DMS153 treated with DMSO at 0.1 percent for 48 hours (cell line): Measurements from ENCODE around the gene KXD1.
"Not testable (repeated sequence)": the region's sequence is repeated elsewhere in the genome, so short reads cannot be mapped to it uniquely, and the experiment has no call there.

Experiments used
- DNase-seq: peaks from one replicate; lab custom pipeline; 2025; ENCODE audit not compliant: unreplicated experiment; lab: John Stamatoyannopoulos, UW

The KXD1 gene, protein sequence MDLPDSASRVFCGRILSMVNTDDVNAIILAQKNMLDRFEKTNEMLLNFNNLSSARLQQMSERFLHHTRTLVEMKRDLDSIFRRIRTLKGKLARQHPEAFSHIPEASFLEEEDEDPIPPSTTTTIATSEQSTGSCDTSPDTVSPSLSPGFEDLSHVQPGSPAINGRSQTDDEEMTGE

DNA sequence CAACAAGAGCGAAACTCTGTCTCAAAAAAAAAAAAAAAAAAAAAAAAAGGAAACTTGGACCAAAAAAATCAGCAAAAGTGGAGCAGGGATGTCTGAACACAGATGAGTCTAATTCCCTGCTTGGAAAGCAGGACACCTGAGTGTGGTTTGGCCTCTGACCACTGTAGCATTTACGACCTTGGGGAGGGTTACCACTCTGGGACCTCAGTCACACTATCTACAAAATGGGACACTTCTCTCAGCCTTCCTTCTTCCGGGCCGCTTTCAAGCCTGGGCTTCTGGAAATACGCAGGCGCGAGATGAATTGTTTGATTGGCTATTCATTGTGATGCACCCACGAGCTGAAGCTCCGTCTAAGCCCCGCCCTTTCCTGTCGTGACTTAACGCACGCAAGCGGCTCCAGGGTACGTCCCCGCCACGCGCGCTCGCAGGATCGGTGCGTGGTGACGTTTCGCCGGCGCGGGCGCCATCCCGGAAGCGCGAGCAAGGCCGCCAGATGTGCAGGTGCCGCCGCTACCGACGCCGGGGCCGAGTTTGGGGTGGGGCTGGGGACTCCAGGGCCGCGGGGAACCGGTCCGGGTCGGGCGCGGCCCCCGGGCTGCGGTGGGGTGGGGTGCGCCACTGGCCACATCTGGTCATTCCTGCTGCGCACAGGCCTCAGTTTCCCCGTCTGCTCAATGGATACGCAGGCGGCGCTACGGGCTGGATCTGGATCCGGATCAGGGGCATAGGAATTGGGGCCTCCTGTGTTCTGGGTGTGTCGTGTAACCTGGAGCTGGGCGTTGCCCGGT is at the start of gene KXD1:
KXD1 (plus strand) TSS at position 460 of the 791 bp plus-strand sequence. CDS start 4,187 bp downstream, outside the sequence.
- peak; percentile 87 for DNase-seq

DNA sequence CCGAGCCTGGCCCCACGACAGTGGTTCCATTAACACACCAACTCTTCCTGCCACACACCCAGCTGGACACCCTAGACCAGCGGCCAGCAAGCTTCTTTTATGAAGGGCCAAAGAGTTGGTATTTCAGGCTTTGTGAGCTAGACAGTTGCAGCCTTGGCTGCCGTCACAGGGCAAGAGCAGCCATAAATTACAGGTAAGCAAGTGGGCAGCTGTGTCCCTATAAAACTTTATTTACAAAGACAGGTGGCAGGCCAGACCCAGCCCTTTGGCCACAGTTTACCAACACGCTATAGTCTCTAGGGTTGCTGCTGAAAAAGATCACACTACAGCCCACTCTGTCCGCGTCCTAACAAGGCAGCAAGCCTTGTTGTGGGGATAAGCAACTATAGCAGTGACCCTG is 49.1 kb upstream of the KXD1 start:
- no peak for DNase-seq

DNA sequence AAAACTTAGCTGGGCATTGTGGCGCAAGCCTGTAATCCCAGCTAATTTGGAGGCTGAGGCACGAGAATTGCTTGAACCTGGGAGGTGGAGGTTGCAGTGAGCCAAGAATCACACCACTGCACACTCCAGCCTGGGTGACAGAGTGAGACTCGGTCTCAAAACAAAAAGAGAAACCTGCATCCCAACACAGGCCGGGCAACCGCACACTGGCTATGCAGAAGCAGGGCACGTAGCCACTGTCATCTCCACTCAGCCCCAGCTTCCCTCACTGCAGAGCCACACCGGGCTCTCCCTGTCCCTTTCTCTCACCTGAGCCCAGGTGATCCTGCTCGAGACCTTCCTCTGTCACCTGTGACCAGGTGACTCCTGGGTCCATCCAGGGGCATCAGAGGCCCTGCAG is 47.5 kb upstream of the KXD1 start:
- no peak for DNase-seq

DNA sequence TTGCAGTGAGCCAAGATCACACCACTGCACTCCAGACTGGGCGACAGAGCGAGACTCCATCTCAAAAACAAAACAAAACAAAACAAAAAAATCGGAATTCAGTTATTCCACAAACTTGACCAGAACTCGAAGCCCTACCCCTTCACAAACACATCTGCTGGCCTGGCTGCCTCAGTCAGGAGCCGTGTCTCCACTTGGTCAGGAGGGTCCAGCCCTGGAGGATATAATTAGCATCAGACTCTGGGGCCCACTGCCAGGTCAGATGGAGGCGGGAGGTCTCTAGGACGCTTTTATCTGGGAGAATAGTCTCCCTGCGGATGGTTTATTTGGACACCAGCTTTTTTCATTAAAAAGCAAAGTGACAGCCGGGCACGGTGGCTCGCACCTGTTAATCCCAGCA is 43.8 kb upstream of the KXD1 start:
- no peak for DNase-seq

DNA sequence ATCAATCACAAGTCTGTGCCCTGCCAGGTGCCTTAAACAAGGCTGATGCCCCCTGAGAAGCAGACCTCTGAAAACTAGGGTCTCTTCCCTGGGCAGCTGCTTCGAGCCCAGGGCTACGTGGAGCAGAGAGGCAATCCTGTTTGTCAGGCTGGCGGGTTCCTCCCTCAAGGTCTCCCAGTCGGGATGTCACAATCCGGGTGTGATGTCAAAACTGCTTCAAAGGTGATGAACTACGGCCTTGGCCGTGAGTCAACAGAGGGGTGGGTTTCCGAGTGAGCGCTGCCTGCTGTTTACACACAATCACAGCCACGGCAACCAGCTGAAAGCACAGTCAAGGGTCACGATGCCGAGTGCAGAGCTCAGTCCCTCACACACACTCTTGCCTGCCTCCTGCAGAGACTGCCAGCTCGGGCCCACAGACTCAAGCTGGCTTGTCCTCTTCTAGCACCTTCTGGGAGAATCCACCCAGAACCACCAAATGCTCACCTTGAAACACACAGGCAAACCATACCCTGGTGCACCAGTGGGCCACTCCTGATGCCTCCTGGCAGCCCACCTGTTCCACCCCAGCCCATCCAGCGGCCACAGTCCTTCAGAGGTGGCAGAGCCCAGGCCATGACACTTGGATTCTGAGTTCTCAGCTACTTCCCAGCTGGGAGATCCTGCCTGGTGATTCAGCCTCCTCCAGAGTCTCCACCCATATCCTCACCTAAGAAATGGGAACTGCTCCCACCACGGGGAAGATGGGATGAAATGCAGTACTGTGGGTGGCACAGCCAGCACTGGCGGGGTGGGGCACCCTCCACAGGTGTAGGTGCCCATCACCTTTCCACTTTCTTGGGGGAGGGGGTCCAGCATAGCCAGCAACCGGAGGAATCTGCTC is 42.6 kb upstream of the KXD1 start:
- DNase-seq: peak; percentile 25

DNA sequence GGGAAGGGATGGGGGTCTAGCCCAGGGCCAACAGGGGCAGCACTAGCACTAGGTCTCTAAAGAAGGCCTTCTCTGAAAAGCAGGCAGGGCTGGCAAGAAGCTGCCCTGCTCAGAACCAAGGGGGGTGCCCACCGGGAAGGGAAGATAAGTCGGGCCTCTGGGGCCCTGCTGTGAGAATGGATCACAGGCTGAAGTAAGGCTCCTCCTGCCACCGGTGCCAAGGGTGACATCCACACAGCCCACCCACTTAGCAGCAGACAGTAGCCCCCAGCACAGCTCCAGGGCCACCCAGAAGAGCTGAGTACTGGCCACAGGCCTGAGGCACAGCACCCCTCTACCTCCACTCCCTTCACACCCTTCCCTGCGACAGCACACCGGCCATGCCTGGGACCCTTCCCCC is 41.7 kb upstream of the KXD1 start:
- DNase-seq: no peak

DNA sequence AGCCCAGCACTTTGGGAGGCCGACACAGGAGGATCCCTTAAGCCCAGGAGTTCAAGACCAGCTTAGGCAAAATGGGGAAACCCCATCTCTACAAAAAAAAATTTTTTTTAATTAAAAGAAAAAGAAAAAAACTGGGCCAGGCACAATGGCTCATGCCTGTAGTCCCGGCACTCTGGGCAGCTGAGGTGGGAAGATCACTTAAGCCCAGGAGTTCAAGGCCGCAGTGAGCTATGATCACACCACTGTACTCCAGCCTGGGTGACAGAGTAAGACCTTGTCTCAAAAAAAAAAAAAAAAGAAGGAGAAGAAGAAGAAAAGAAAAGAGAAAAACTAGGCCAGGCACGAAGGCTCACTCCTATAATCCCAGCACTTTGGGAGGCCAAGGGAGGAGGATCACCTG is 40.1 kb upstream of the KXD1 start:
- no peak for DNase-seq

DNA sequence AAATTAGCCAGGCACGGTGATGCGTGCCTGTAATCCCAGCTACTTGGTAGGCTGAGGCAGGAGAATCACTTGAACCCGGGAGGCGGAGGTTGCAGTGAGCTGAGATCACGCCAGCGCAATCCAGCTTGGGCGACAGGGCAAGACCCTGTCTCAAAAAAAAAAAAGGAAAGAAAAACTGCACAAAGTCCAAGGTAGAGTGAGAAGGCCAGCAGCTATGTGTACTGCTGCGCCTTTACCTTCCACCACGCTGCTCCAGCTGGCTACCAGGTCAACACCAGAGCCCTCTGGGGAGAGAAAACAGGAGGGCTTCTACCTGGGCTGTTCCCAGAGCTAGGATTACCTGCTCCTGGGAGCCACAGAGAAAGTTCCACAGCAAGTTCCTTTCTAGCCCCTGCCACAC is 39.0 kb upstream of the KXD1 start:
- DNase-seq: no peak

DNA sequence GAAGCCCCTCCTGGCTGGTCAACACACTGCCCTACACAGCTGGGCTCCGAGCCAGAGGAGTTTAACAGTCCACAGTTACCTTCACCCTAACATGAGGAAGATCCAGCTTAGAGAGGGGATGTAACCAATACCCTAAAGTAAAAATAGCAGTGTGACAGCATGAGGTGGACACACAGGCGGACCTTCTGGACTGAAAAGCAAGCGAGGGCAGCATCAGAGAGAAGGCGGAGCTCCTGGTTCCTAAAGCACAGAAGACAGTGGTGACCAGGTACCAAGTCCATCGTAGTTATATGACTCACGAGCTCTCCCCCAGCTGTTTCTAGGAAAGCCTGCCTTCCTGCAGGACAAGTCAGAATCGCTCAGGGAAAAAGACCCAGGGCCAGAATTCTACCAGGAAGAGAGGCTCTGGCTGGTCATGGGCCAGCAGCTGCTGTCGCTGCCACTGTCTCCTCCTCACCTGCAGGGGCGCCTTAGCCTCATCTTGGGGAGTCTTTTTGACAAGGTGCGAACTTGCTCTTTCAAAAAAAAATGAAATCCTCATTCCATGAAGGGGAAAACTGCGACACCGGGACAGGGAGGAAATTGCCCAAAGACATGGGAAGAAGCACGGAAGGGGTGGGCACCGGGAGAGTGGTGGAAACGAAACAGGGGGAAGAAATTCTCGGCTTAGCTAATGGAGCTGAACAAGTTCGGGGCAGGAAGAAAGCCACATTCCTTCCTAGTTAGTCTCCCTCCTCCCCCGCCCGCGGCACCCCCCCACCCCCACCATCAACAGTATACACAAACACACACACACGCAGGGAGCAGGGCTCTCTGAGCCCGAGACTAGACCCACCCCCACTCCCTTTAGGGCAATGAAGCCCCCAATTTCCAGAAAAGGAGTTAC is 37.5 kb upstream of the KXD1 start:
- DNase-seq: peak; percentile 39

DNA sequence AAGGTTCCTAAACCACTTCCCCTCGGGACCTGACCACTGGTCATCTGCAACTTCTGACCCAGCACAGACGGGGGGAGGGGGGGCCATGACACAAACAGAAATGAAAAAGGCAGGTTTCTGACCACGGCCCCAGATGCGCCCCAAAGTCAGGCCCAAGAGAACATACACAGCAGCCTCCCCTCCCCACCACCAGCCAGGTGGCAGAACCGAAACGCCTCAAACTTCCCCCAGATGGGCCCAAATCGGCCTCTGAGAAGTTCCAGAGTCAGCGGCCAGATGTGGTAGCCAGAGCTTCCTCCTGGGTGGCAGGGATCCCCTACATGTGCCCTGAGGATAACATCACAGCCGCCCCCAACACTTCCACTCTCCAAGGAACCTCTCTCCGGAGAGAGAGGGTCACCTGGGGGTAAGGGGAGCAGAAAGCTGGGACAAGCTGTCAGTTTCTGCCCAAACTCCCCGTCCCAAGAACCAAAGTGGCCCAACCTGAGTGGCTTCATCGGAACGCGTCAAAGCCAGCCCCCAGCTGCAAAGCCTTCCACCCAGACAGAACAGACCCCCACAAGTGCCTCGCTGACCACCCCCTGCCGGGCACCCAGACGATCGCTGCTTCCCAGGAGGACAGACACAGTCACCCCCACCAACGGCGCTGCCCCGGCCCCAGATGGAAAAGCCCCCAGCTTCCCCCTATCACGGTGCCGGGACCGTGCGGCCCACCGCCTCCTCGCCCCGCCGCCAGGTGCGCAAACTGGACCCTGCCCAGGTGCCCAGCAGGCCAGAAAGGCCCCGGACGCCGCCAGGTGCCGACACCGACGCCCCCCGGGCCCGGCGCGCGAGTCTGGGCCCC is 36.6 kb upstream of the KXD1 start:
- no peak for DNase-seq

DNA sequence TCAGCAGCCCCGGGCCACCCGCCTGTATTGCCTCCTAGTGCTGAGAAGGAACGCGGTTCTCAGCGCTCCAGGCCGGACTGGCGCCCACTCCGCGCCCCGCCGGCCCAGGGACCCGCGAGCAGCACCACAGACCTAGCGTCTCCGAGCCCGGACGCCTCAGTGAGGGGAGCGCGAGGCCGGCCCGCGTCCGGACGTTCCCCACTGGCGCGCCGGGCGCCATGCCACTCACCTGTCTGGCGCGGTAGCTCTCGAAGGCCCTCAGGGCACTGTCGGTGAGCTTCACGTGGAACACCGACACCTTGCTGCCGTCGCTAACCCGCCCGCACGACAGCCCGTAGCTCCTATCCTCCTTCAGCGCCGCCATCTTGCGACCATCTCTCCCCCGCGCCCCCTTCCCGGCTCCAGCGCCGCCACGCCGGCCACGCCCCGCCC is 36.0 kb upstream of the KXD1 start, which contains the start of gene ELL:
ELL (minus strand) TSS at position 379 of the 432 bp plus-strand sequence; CDS start at position 364, 15 bp downstream.
- DNase-seq: no peak

DNA sequence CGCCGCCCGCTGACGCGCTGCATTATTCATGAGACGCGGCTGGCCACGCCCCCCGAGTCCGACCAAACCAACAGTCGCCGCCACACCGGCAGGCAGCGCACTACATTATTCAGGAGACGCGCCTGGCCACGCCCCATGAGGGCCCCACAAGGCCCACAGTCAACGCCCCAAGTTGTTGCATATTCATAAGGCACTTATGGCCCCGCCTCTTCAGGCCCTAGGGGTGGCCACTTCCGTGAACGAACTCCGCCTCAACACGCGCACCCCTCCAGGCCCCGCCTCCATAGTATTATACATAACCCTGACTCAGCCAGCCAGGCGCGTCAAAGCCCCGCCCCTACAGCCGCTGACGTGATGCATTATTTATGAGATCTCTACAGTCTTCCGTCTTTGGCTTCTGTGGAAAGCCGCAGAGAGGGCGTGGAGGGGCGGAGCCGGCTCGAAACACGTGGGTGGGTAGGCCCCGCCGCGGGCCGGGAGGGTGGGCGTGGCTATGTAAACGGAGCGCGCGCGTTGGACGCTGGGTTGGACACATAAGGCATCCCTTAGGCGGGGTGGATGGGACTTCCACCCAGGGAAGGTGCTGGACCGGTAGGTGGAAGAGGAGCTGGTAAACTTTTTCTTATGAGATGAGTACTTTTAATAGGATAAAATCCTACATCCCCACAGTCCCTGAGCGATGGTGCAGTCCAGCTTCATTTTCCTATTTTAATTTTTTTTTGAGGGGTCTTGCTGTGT is 35.4 kb upstream of the KXD1 start:
- DNase-seq: peak; percentile 98

DNA sequence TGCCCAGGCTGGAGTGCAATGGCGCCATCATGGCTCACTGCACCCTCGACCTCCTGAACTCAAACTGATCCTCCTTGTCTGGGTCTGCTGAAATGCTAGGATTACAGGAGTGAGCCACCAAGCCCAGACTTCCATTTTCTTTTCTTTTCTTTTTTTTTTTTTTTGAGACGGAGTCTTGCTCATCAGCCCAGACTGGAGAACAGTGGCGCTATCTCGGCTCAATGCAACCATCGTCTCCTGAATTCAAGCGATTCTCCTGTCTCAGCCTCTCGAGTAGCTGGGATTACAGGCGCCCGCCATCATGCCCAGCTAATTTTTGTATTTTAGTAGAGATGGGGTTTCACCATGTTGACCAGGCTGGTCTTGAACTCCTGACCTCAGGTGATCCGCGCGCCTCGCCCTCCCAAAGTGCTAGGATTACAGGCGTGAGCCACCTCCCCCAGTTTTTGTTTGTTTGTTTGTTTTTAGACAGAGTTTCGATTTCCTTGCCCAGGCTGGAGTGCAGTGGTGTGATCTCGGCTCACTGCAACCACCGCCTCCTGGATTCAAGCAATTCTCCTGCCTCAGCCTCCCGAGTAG is 34.7 kb upstream of the KXD1 start:
- DNase-seq: not testable (repeated sequence)

DNA sequence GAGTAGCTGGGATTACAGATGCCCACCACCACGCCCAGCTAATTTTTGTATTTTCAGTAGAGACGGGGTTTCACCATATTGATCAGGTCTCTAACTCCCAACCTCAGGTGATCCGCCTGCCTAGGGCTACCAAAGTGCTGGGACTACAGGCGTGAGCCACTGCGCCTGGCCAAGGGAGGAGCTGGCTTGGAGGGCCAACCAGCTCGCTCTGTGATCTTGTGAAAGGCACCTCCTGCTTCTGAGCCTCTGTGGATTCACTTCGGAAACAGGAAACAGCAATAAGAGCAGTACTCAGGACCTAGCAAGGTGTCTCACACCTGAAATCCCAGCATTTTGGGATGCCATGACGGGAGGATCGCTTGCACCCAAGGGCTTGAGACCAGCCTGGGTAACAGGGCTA is 33.8 kb upstream of the KXD1 start:
- DNase-seq: no peak

DNA sequence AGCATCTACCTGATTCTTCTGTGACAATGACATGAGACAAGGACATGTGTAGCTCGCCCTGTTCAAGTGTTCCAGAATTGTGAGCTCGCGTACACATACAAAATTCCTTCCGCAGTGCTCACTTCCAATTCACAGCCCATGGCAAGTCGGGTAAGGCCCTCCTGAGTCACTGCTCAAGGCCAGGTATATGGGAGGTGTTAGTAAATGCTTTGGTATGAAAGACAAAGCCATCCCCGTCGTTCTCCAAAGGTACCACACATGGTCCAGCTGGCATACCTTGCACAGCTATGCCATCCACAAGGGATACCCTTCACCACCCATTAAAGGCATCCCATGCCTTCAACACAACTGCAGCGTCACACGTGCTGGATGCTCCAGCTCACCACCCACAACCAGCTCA is 31.4 kb upstream of the KXD1 start:
- DNase-seq: no peak

DNA sequence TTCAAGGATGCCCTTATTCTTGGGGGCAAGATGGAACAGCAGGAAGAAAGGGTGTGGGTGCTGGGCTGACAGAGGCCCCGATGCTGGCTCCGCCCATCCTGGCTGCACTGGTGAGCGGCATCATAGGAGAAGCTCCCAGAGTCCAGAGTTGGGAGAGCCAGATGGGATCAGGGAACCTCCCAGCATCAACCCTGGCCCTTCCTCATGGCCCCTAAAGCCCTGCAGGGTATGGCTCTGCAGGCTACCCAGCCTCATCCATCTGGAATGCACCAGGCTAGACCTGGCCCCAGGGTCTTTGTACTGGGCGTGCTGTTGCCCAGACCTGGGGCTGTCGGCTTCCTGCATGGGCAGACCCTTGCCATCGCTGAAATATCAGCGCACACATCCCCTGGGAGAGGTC is 27.9 kb upstream of the KXD1 start:
- no peak for DNase-seq

DNA sequence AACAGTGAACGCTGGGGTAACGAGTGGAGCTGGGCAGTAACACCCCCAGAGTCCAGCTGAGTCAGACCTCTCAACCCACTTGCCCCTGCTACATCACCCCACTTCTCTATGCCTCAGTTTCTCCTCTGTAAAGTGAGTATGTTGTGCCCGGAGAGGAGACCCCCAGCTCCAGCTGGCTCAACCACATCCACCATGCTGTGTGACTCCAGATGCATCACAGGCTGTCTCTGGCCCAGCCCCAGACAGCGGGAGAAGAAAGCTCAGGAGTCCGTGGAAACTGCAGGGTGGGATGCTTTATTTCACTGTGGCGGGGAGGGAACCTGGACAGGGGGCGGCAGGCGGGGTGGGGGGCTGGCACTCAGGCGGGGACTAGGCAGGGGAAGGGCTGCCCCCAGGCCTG is 26.2 kb upstream of the KXD1 start:
- no peak for DNase-seq

DNA sequence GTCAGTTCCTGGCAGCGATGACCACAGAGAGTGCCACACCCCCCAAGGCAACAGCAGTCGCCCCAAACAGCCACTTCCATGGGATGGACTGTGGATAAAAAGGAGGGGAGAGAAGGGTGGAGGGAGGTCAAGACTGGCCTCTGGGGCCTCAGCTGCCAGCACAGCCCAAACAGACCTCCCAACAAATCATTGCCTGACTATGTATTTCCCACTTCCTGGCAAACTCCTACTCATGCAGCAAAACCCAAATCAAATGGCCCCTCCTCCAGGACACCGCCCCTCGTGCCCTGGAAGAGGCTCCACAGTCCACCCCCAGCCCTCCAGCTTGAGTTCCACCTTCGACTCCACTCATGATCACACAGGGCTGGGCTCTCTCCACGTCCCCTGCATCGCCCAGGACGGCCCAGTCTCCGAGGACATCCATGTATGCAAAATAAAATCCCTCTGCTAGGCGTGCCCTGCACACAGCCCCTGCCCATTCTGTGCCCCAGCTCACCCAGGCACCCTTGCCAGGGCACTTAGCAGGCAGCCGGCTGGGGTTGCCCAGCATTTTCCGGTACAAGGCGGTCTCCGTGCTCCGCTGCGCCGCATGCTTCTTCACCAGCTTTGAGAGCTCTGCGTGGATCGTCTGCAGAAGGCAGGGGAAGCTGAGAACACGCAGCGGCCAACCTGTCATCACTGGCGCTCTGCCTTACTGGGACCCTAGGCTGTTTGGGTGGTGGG is 25.3 kb upstream of the KXD1 start:
- DNase-seq: no peak
